Measurements from ENCODE around the gene IMMP2L.

Gene IMMP2L

DNA sequence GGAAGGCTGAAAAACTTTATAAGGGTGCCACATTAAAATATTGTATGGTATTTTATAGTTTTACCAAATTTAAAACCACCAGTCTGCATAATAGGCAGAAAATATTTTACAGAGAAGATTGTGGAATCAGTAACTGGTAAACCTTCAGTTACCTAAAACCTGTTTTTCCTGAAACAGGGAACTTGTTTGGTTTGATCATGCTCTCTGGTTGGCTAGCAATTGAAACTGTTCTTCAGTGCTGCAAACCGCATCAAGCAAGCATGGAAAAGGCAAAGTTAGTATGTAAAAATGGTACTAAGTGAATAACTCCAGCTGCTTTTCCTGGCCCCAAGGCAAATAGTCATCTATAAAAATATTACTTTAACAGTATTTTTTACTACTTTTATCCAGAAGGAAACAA is 788.2 kb downstream of the IMMP2L start:
- Histone ChIP-seq H3K36me3 (ENCODE audit: low read length) (no peaks in the 10 kb centered on the region), H3K27me3 (ENCODE audit: low read length) (no peaks in the 10 kb centered on the region)

DNA sequence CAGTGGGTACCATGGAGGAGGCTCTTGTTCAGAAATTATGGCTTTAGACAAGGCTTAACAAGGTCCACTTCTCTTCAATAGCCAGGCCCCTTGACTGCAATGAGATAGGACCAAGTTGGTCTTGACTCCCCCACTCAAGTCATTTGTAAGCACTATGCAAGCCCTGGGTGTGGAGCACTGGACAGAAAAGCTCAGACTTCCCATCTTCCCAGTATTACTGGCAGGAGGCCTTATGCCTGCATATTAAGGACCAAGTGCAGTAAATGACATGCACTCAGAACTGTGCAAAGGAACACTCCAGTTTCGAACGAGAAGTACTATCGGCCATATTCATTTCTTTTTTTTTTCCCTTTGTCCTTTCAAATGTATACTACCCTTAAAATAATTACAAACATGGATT is 789.7 kb downstream of the IMMP2L start:
- Histone ChIP-seq H3K4me3 (ENCODE audit: insufficient read depth, low read length, poor library complexity, severe bottlenecking) (no peak overlapping the region), H3K27ac (ENCODE audit: low read depth, low read length) (no peak overlapping the region), H2AFZ (ENCODE audit: low read depth, low read length, severe bottlenecking) (no peak overlapping the region), H3K27me3 (ENCODE audit: low read length) (no peaks in the 10 kb centered on the region), H3K9ac (ENCODE audit: low read length) (no peak overlapping the region), H3K79me2 (ENCODE audit: insufficient read depth, low read length) (no peaks in the 10 kb centered on the region), H3K4me2 (ENCODE audit: low read depth, low read length, poor library complexity, severe bottlenecking) (no peak overlapping the region), H3F3A (ENCODE audit: insufficient read depth) (no peaks in the 10 kb centered on the region), H3K9me3 (ENCODE audit: insufficient read depth, low read length) (no peaks in the 10 kb centered on the region), H3K9me2 (replicated peaks; ENCODE audit: insufficient read depth, low read length) (no peaks in the 10 kb centered on the region), H3K36me3 (ENCODE audit: low read length) (no peaks in the 10 kb centered on the region), H4K20me1 (ENCODE audit: low read depth, low read length) (no peaks in the 10 kb centered on the region)
- TF ChIP-seq, protein P1, sequence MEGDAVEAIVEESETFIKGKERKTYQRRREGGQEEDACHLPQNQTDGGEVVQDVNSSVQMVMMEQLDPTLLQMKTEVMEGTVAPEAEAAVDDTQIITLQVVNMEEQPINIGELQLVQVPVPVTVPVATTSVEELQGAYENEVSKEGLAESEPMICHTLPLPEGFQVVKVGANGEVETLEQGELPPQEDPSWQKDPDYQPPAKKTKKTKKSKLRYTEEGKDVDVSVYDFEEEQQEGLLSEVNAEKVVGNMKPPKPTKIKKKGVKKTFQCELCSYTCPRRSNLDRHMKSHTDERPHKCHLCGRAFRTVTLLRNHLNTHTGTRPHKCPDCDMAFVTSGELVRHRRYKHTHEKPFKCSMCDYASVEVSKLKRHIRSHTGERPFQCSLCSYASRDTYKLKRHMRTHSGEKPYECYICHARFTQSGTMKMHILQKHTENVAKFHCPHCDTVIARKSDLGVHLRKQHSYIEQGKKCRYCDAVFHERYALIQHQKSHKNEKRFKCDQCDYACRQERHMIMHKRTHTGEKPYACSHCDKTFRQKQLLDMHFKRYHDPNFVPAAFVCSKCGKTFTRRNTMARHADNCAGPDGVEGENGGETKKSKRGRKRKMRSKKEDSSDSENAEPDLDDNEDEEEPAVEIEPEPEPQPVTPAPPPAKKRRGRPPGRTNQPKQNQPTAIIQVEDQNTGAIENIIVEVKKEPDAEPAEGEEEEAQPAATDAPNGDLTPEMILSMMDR (IDR thresholded peaks at IDR 0.05; ENCODE audit: insufficient read depth, low read length, poor library complexity, severe bottlenecking) = no peak
- TF ChIP-seq EZH2phosphoT487 (conservative IDR thresholded peaks at IDR 0.05; ENCODE audit: low read length) = no peak

More for the DNA sequence above, 788.2 kb downstream of the IMMP2L start:
- H3K9ac ChIP-seq (ENCODE audit: low read length) = no peak overlapping the region
- H3K9me2 ChIP-seq (replicated peaks; ENCODE audit: insufficient read depth, low read length) = no peaks in the 10 kb centered on the region
- no peak overlapping the region for H3K4me3 ChIP-seq (ENCODE audit: insufficient read depth, low read length, poor library complexity, severe bottlenecking)
- no peak overlapping the region for H3K4me2 ChIP-seq (ENCODE audit: low read depth, low read length, poor library complexity, severe bottlenecking)
- H3K9me3 ChIP-seq (ENCODE audit: insufficient read depth, low read length) = no peaks in the 10 kb centered on the region
- H3K79me2 ChIP-seq (ENCODE audit: insufficient read depth, low read length) = no peaks in the 10 kb centered on the region
- no peak for TF ChIP-seq EZH2phosphoT487 (conservative IDR thresholded peaks at IDR 0.05; ENCODE audit: low read length)
- TF ChIP-seq, protein P1 (IDR thresholded peaks at IDR 0.05; ENCODE audit: insufficient read depth, low read length, poor library complexity, severe bottlenecking) = no peak
- no peaks in the 10 kb centered on the region for H4K20me1 ChIP-seq (ENCODE audit: low read depth, low read length)
- no peaks in the 10 kb centered on the region for H3F3A ChIP-seq (ENCODE audit: insufficient read depth)
- H3K27ac ChIP-seq (ENCODE audit: low read depth, low read length) = no peak overlapping the region
- H2AFZ ChIP-seq (ENCODE audit: low read depth, low read length, severe bottlenecking) = no peak overlapping the region

DNA sequence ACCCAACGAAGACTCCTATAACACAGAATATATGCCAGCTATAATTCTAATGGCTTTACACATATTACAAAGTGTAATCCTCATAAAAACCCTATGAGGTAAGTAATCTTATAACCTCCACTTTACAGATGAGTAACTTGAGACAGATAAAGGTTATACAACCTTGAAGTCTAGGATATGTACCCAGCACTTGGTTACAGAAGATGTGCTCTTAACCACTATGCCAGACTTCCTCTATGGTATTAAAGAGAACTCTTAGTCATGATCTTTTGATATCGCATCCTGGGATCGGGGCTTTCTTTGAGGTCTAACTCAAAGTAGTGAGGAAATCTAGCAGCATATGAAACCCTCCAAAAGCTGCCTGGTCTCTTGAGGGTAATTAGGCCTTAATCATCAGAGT is 790.6 kb downstream of the IMMP2L start:
- H3K36me3 ChIP-seq (ENCODE audit: low read length) = no peaks in the 10 kb centered on the region
- no peaks in the 10 kb centered on the region for H3K27me3 ChIP-seq (ENCODE audit: low read length)
- no peak overlapping the region for H3K4me3 ChIP-seq (ENCODE audit: insufficient read depth, low read length, poor library complexity, severe bottlenecking)
- H3K9me2 ChIP-seq (replicated peaks; ENCODE audit: insufficient read depth, low read length) = no peaks in the 10 kb centered on the region
- no peak overlapping the region for H3K4me2 ChIP-seq (ENCODE audit: low read depth, low read length, poor library complexity, severe bottlenecking)
- no peak overlapping the region for H3K27ac ChIP-seq (ENCODE audit: low read depth, low read length)
- no peak overlapping the region for H3K9ac ChIP-seq (ENCODE audit: low read length)
- H4K20me1 ChIP-seq (ENCODE audit: low read depth, low read length) = no peaks in the 10 kb centered on the region
- no peak overlapping the region for H2AFZ ChIP-seq (ENCODE audit: low read depth, low read length, severe bottlenecking)
- H3K79me2 ChIP-seq (ENCODE audit: insufficient read depth, low read length) = no peaks in the 10 kb centered on the region
- no peak for TF ChIP-seq EZH2phosphoT487 (conservative IDR thresholded peaks at IDR 0.05; ENCODE audit: low read length)
- TF ChIP-seq, protein P1 (IDR thresholded peaks at IDR 0.05; ENCODE audit: insufficient read depth, low read length, poor library complexity, severe bottlenecking) = no peak
- no peaks in the 10 kb centered on the region for H3F3A ChIP-seq (ENCODE audit: insufficient read depth)
- no peaks in the 10 kb centered on the region for H3K9me3 ChIP-seq (ENCODE audit: insufficient read depth, low read length)

Measured in SU-DHL-6 (cell line).